Measurements from ENCODE around the gene MAP4K5.

- no peak for TF ChIP-seq CTCF (IDR thresholded peaks at IDR 0.05; ENCODE audit: low read length)
- no peak for TF ChIP-seq EZH2 (IDR thresholded peaks at IDR 0.05; ENCODE audit: borderline replicate concordance, low read length)
Observed at GRCh38 chr14:50471838-50472465, 60.4 kb downstream of the MAP4K5 start.

Measured in OCI-LY1 (cell line).